Astrocyte of the spinal cord (primary cell): ENCODE measurements around the gene ACAP3.

ENCODE experiments used
- DNase-seq: peaks from one replicate; pipeline ENCODE4 v3.0.0; 2011; ENCODE audit warnings: low read depth, low spot score
- H3K4me3 ChIP-seq: 2 replicates; pipeline ENCODE4 v1.5.1; 2011; ENCODE audit warnings: low read depth, mild to moderate bottlenecking, low read length, moderate library complexity
- CTCF ChIP-seq: IDR thresholded peaks from 2 replicates; pipeline ENCODE4 v1.5.1; 2012; ENCODE audit warnings: low read depth, mild to moderate bottlenecking, low read length, inconsistent platforms
- in situ Hi-C: cut with HindIII; loops from 2 replicates; pipeline ENCODE4 v1.10.0; 2017; ENCODE audit warnings: low sequenced_read_pairs

Gene ACAP3

DNA sequence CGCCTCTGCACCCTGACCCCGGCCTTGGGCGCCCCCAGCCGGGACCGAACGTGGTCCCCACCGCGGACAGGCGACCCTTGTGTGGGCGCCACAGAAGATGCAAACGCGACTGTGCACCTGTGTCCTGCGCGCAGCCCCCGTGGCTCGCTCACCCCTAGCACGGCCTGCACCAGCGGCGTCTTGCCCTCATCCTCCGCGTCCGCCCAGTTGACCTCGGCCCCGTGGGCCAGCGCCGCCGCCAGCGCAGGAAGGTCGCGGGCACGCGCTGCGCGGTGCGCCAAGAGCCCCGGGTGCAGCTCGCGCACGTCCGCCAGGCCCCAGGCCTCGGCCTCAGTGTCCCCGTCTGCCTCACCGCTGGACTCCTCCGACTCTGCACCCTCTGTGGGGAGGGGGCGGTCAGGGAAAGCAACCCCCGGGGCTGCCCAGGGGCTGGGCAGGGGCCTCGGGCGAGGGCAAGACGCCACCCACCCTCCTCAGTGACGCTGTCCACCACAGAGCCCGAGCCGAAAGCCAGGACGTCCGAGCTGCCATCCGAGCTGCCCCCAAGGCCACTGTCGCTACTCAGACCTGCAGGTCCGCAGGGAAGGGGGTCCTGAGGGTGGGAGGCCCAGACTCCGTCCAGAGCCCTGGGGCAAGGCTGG lies 13.4 kb downstream of the ACAP3 start:
- DNase-seq = no peak
- H3K4me3 ChIP-seq = no peak overlapping the region
- in situ Hi-C loops = no loop called here
- TF ChIP-seq CTCF = no peak

DNA sequence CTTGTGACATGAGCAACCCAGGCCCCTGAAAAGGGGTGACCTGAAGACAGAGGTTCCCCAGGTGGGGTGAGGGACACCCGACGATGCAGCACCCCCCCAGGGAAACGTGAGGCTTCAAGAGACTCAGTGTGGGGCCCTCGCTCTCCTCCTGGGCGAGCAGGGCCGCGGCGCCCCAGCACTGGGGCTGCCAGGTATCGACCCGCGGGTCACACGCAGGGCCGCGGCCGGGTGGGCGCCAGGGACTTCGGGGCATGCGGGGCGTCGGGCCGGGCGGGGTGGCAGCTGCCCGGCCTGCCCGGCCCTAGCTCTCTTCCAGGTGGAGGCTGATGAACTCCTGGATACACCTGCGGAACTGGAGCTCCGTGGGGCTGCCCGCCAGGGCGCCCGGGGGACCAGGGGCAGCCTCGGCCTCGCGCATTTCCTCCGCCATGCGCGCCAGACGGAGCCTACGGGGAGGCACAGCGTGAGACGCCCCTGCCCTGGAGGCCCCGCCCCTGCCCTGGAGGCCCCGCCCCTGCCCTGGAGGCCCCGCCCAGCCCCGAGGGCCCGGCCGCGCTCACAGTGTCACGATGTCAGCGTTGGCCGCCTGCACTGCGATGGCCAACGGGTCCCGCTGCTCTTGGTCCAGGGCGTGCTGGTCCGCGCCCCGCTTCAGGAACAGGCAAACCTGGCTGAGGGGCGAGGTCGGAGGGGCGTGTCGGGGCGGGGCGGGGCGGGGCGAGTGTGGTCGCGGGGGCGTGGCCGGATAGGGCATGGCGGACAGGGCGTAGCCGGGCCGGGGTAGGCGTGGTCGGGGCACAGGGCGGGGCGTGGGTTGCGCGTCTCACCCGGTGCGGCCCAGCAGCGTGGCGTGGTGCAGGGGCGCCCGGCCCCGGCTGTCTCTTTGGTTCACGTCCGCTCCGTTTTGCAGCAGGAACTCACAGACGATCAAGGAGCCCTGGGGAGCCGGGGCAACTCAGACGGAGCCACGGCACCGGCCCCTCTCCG lies 14.2 kb downstream of the ACAP3 start:
- H3K4me3 ChIP-seq = no peak overlapping the region
- TF ChIP-seq CTCF = no peak
- in situ Hi-C loops = no loop called here
- DNase-seq = no peak

DNA sequence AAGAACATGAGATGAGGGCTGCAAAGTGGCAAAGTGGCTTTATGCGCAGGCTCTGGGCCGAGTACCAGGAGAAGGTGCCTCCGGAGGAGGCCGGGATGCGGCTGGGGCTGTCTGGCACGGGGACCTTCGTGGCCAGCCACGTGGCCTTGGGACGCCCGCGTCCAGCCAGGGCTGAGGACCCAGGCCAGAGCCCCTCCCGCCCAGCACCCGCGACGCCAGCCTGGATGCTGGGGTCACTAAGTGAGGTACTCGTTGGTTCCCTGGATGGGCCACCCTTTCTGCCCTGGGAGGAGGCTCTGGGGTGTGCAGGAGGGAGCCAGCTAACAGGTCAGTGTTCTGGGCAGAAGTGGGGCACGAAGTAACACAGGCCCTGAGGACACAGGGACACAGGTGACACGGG lies 14.9 kb downstream of the ACAP3 start:
- in situ Hi-C loops = no loop called here
- no peak for DNase-seq
- TF ChIP-seq CTCF = no peak
- H3K4me3 ChIP-seq = no peak overlapping the region

GRCh38 chr1:1292442-1292779 lies 15.3 kb downstream of the ACAP3 start:
- in situ Hi-C loops = no loop called here
- no peak for TF ChIP-seq CTCF
- H3K4me3 ChIP-seq = no peak overlapping the region
- DNase-seq = no peak

DNA sequence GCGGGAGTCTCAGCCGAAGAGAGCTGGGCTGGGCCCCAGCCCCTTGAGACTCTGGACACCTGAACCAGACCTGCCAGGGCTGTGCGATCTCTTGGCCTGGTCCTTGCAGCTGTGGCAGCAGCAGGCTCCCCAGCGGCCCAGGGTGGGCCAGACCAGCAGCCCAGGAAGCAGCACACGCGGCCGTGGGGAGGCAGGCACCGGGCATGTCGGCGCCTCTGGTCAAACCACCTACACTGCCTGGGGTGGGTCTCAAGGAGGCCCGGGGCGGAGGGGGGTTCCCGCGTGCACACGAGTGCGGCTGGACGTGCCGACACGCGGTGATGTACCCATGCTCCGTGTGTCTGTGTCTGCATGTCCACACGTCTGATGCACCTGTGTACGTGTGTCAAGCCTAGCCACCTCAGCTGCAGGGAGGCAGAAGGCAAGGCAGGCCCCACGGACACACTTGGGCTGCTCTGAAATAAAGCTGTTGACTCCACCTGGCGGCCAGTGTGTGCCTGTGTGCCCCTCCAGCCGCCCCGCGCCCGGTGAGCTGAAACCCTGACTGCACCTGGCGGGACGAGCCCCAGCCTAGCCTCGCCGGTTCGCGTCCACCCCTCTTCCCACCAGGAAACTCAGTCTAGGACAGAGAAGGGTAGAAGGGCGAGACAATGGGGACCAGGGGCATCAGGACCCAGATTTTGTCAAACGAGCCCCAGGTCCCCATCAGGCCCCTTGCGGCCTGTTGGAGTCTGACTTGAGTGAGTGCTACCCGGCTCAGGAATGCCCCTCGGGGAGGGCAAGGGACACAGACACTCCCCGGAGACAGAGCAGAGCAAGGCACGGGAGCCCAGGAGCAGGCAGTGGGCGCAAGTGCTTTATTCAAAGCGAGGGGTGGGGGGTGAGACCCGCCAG lies 15.9 kb downstream of the ACAP3 start:
- DNase-seq = peak; percentile 43
- no peak overlapping the region for H3K4me3 ChIP-seq
- in situ Hi-C loops = no loop called here
- peak; percentile 74 for TF ChIP-seq CTCF

GRCh38 chr1:1291023-1291528 lies 16.7 kb downstream of the ACAP3 start:
- TF ChIP-seq CTCF = no peak
- H3K4me3 ChIP-seq = no peak overlapping the region
- no peak for DNase-seq
- in situ Hi-C loops = no loop called here
